Activated CD8-positive, alpha-beta memory T cell treated with anti-CD3 and anti-CD28 coated beads for 48 hours (primary cell): ENCODE results near the gene FAM83F.

Experiments
- DNase-seq, 3 experiments: peaks; one replicate each; pipeline ENCODE4 v3.0.0-alpha.2; 2020; ENCODE audit warnings: low read depth in 2 of 3, low spot score in 2 of 3

FAM83F gene

DNA sequence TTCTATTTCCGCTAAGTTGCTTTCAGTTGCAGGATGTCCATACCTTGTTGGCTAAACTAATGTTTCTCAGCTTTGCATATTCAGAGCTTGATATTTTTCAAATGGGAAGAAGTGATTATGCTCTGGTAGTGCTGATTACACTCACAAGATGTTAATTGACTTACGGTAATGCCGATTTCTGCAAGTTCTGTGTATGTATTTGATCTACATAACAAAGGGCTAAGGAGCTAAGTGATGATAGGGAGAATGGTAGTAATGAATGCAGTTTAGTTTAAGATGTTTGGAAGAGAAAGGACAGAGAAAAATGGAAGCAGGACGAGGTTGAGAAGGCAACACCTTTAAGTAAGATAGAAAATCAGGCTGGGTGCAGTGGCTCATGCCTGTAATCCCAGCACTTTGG is 61.4 kb downstream of the FAM83F start:
- no peak for DNase-seq

DNA sequence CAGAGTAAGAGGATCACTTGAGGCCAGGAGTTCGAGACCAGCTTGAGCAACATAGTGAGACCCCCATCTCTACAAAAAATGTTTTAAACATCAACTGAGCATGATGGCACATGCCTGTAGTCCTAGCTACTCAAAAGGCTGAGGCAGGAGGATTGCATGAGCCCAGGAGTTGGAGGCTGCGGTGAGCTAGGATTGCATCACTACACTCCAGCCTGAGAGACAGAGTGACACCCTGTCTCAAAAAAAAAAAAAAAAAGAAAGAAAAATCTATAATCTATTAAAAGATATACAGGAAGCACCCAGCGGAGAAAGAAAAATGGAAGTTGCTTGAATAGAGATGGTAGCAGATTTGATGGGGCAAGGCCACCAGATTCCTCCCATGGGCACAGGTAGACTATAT is 61.8 kb downstream of the FAM83F start:
- DNase-seq, result no peak

DNA sequence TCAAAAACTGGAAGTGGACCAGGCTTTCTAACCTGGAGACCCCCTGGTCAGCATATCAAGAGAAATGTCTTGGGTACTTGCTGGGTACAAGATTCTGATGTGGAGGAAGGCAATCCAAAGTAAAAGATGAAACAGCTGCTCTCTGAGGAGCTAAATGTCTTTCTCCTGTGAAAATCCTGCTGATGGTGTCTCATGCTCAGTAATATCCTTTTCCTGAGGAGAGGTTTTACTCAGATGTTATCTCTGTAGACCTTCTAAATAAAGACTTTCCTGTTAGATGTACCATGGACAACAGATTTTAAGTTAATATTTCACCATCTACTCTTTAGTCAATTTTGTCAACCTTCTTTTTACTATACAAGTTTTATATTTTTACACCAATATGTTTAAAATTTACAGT is 62.9 kb downstream of the FAM83F start:
- DNase-seq, result no peak

DNA sequence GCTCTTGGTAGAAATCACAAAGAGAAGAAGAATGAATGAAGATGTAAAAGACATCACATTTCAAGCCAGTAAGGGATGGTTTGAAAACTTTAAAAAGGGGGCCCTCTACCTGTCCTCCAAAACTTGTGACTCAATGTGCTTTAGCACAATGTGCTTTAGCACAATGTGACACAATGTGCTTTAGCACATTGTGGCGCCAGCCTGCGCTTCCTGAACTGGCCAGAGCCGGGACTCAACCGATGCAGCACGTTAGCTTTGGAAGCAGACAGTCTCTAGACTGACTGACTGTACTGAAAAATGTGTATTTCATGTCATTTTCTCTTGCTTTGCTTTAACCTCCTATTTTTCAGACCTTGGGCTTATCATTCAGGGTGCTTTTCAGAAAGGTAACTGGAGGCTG is 63.5 kb downstream of the FAM83F start:
- DNase-seq, result no peak

DNA sequence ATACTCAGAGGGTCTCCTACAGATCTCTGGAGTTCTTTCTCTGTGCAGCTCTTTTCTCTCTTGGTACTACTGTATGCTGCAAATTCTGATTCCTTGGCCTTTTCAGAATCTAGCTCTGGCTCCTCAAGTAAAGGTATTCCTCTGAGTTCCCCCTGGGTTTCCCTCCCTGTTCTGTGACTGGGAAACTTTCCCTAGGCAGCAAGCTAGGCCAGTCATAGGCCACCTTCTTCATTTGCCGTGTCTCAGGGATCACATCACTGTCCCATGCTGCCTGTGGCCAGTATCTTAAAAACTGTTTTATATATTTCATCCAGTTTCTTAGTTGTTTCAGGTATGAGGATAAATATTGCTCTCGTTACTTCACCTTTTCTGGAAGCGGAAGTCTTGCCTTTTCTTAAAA is 71.2 kb downstream of the FAM83F start:
- DNase-seq, result no peak

DNA sequence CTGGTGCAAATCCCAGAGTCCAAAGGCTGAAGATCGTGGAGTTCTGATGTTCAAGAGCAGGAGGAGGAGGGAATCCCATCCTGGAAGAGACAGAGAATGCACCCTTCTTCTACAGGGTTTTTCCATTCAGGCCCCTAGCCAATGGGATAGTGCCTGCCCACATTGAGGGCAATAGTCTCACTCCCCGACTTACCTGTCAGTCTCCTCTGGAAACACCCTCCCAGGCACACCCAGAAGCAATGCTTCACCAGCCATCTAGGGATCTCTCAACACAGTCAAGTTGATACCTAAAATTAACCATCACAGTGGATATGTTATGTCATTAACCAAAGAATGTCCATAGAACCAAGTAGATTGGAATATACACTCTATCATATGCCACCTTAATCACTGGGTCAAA is 72.9 kb downstream of the FAM83F start:
- no peak for DNase-seq

DNA sequence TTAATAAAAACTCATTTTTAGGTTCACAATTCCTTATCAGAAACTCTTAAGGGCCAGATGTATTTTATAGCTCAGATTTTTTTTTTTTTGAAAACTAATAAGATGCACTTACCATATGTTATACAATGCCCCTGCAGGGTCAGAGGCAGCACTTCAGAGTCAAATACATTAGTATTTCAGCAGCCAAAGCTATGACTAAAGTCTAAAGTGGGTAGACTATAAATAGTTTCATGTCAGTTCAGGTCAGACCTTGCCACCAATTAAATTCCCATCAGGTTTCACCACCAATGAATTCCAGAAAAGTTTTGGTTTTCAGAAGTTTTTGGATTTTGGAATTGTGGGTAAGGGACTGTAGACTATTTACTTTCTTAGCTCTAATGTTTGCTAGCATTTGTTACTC is 75.9 kb downstream of the FAM83F start:
- DNase-seq, result no peak

DNA sequence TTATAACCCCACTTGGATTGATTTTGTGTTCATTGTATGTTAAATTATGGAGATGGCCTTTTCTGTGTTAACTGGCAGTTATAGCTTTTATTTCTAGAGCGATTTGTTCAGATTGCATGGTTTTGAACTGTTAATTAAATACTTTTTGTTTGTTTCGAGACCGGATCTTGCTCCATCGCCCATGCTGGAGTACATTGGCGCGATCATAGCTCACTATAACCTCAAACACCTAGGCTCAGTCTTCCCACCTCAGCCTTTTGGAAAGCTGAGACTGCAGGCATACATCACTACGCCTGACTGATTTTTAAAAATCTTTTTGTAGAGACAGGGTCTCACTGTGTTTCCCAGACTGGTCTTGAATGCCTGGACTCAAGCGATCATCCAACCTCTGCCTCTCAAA is 77.0 kb downstream of the FAM83F start:
- DNase-seq, result no peak

DNA sequence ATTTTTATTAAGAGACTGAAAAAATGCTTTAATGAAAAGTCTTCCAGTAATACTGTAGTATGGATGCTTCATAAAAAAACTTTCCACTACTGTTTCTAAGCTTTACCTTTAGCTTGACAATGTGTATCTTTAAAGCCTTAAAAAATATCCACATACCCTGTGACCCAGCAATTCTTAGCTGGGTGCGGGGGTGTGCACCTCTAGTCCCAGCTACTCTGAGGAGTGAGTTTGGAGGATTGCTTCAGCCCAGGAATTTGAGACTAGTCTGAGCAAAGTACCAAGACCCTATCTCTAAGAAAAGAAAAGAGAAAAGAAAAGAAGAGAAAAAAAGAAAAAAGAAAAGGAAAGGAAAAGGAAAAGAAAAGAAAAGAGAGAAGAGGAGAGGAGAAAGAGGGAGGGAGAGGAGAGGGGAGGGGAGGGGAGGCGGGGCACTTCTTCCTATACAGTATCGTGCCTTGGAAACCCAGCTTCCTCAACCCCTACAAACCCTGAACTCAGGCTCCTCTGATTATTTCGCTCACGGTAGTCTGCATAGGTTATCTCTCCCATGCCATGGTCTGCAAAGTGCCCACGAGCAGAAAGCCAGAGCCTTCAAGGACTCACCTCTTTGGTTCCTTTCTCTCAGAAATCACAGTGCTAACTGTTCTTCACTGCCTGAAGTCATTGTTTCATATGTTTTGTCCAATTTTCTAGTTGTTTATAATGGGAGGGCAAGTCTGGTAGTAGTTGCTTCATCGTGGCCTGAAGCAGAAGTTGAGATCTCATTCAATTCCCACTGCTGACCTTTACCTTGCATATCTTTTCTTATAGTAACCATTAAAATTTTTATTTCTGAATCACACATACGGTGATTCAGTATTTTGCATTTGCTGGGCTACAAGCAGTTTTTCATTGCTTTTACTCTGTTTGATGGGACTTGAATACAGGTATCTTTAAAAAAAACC is 82.2 kb downstream of the FAM83F start:
- no peak for DNase-seq

DNA sequence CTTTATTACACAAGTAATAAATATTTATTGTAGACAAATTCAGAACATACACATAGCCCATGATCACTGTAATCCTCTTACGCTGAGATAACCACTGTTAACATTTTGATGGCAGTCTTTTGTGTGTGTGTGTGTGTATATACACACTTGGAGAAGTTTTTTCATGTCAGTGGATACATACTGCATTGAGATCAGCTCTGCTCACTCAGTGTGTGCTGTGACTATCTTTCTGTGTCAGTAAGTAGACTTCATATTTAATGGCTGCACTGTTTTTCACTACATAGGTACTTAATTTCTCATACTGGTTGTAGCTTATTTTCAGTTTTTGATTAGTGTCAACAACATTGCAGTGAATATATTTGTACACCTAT is 82.9 kb downstream of the FAM83F start:
- DNase-seq, result no peak

DNA sequence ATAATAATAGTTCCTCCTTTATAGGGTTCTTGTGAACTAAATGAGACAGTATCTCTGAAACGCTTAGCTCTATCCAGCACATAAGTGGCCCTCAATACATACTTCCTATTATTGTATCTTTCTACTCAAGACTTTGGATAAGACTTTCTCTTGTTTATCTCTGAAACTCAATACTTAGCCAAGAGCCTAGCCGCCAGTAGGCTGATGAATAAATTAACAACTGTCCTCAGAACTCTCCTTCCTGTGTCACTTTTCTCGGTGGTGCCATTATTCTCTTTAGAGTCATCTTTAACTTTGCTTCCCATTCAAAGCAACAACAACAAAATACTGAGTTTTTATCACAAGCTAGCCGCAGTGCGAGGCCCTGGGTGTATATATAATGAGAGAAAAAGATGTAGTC is 86.9 kb downstream of the FAM83F start:
- no peak for DNase-seq

DNA sequence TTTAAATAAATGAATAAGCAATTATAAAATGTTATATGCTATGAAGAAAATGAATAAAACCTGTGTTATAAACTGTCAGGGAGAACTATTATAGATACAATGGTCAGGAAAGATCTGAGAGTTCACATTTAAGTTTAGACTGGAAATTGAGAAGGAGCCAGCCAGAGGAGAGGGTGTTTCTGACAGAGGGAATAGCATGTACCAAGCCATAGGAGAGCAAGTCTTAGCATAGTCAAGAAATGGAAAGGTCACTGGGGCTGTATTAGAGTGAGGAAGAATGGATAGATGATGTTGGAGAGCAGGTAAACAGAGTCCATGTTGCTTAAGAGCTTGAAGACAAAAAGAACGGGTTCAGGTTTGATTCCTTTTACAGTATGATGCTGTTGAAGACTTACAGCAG is 87.4 kb downstream of the FAM83F start:
- no peak for DNase-seq

DNA sequence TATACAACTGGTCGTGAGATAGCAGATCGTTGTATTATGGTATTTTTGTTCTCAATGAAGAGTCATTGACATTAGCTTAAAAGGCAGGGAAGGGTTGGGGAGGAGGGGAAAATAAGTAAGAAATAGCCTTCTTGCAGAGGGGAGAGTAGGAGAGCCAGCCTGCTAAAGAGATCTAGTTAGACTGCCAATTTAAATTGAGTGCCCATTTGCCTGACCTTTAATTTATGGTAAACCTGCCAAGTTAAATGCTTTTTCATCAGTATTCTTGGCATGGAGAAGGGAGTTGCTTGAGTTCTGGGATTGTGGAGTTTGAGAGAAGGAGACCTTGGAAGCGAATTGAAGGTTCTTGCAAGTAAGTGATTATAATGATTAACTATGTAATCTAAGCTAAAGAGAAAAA is 89.0 kb downstream of the FAM83F start:
- no peak for DNase-seq

DNA sequence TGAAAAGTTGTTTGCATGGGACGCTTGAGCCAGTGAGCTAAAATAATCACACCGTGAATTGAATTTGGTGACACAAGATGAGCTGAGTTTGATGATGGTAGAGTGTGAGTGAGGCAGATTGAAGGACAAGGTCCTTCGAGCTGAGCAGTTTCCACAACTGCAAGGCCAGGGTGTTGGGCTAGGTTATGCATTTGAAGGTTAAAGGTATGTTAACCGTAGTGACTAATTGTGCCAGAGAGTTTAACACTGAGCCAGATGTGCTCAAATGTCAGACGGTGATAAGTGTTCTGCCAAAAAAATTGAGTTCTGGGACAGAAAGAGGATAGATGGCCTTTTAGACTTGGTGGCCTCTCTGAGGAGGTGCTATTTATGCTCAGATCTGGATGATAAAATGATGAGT is 89.5 kb downstream of the FAM83F start:
- DNase-seq, result no peak

DNA sequence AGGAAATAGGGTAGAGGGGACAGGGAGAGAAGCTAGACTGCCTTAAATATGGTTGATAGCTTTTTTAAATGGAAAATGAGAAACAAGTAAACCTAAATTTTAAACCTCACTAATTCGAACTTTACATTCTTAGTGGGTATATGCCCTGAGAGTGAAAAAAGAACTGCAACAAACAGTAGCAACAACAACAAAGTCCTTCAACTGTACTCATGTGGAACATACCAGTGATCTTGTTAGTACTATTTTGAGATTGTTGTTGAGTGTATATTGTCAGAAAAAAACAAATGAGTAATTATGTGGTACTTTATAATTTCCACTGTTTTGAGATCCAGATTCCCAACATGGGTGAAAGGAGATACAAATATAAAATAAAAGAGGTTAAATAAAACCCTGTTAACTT is 94.1 kb downstream of the FAM83F start:
- DNase-seq, result no peak
